Measurements from ENCODE around the gene ACAP3.
"Not testable (repeated sequence)": the region's sequence is repeated elsewhere in the genome, so short reads cannot be mapped to it uniquely, and the experiment has no call there.

ACAP3 gene

DNA sequence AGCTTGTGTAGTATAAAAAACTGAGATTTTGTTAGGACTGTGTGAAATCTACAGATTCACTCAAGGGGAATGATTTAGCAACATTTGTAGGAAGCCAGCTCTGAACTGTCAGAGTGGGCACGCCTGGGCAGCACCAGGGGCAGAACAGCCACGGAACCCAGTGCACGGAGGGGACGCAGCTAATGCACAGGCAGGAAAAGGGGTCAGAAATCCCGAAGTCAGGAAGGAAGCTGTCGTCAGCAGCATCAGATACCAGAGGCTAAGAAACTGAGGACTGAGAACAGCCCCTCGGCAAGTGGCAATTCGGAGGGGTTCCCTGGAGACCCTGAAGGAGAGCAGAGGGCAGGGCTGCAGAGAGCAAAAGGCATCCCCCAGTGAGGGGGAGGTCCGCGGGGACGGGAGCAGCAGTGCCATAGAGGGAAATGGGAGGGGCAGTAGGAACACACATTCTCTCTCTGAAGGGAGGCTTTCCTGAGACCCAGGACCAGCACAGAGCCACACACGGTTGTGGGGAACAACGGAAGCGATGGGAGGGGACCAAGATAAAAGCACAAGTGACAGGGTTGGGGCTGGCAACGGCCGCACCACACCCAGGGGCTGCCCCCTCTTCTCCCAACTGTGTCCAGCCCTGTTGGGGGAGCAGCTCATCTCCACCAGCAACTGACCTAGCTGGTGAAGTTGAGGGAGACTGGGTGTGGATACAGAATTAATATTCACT is 46.7 kb downstream of the ACAP3 start:
- ATAC-seq, result no peak

- ATAC-seq, result no peak
These were observed 47.7 kb downstream of the ACAP3 start for GRCh38 chr1:1259951-1260600.

- ATAC-seq, result no peak
These were observed 48.2 kb downstream of the ACAP3 start for GRCh38 chr1:1259540-1259939.

GRCh38 chr1:1259119-1259488 is 48.6 kb downstream of the ACAP3 start:
- no peak for ATAC-seq

DNA sequence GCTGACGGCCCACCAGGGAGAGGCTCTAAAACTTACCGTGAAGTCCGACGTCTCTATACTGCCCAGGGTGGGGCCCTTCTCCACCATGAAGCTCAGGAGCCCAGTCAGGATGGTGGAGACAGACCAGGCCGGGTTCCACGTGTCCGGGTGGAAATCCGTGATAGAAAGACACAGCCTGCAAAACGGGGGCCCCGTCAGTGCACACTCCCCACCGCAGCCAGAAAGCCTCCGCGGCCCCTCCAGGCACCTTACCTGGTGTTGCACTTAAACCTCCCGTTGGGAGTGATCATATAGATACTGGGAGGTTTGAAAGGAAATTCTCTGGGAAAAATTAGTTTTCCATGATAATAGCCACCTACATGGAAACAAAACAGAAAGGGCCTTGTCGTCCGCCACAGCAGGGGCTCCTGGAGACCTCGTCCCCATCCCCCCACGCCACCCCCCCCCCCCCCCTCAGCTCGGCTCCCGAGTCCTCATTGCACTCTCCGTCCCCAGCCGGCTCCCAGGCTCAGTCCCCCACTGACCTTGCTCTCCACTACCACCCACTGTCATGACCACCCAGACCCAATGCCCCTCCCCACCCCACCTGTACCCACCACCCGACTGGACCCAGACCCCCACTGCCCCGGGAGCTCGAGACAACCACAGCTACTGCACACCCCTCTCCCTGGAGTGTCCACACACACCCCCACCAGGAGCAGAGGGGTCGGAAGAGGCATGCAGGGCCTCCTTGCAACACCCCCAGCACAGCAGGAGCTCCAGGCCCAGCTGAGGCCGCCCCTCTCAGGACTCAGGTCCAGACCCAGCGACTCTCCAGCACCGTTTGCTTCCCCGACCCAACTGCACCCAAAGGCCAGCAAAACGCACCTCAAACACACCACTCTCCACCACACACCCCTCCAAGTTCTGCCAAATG is 50.5 kb downstream of the ACAP3 start:
- no peak for ATAC-seq

DNA sequence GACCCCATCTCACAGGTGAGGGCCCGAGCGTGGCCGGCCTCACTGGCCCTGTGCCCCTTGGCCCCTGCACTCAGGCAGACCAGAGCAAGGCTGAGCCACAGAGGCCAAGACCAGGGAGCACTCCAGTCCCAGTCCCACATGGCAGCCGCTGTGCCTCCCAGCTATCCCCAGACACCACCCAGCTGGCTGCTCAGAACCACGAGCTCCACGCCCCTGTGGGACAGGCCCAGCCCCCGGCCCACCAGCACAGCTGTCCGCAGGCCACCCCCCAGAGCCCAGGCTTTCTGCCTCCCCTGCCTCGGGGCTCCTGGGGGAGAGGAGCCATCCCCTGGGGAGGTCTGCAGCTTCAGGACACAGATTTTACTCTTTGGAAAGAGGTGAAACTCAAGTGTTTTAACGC is 52.1 kb downstream of the ACAP3 start:
- no peak for ATAC-seq

GRCh38 chr1:1255078-1255477 is 52.7 kb downstream of the ACAP3 start:
- ATAC-seq, result no peak

GRCh38 chr1:1254667-1254998 is 53.1 kb downstream of the ACAP3 start:
- no peak for ATAC-seq

DNA sequence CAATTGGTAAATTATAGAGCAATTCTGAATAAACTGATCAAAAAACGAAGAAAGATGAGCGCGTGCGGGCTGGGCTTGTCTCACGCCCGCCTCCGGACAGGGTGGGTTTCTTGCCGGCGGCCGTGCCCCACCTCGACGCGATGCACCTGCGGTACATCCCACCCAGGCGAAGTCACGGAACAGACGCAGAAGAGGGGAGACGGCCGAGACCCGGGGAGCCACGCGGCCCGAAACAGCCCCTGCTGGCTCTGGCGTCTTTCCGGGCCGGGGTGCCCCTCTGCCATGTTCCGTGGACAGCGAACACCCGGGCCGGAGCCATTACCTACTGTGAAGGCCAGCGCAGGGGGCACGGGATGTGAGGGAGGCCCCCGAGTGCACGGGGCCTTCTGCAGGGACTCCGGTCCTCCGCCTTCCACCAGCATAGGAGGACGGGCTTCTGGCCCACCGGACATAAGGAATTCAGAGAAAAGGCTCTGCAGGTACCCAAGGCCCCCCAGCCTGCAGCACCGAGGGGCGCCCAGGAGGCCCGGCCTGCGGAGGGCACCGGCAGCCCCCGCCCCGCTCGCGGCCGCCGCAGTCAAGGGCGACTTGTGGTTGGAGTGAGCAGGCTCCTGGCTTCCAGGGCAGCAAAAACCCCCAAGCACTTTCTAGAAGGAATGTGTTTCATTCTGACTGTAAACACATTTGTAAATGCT is 53.6 kb downstream of the ACAP3 start:
- ATAC-seq, result no peak

- ATAC-seq, result no peak
These were observed 54.4 kb downstream of the ACAP3 start for GRCh38 chr1:1253314-1253713.

- peak; percentile 87 to 89 for ATAC-seq
These were observed 56.9 kb downstream of the ACAP3 start for GRCh38 chr1:1250786-1251284.

- not testable (repeated sequence) for ATAC-seq
These were observed 59.5 kb downstream of the ACAP3 start for GRCh38 chr1:1248009-1248913.

DNA sequence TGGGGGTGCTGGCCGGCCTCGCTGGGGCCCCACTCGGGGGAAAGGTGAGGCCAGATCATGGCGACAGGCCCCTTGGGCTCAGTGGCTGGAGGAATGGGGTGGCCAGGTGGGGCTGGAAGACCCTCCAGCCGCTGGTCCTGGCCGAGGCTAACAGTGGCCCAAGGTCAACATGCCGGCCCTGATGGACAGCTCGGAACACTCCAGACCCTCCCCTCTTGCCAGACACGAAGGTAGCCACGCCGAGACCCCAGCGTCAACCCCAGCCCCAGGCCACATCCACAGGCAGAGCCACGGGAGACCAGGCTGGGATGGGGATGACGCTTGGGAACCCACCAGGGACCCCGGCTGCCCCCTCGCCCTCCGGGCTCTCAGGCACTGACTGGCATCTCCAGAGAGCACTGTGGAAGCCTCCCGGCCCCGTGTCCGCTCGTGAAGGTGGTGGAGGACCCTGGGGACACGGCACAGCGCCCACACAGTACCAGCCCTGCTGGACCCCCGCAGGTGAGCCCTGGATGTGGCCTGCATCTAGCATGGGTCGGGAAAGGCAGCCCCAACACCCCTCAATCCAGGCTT is 60.3 kb downstream of the ACAP3 start:
- no peak for ATAC-seq

GRCh38 chr1:1246577-1247340 is 61.0 kb downstream of the ACAP3 start, which contains the start of gene C1QTNF12:
C1QTNF12 (minus strand) TSS chr1:1246722; CDS start chr1:1246690, 32 bp downstream.
- no peak for ATAC-seq

DNA sequence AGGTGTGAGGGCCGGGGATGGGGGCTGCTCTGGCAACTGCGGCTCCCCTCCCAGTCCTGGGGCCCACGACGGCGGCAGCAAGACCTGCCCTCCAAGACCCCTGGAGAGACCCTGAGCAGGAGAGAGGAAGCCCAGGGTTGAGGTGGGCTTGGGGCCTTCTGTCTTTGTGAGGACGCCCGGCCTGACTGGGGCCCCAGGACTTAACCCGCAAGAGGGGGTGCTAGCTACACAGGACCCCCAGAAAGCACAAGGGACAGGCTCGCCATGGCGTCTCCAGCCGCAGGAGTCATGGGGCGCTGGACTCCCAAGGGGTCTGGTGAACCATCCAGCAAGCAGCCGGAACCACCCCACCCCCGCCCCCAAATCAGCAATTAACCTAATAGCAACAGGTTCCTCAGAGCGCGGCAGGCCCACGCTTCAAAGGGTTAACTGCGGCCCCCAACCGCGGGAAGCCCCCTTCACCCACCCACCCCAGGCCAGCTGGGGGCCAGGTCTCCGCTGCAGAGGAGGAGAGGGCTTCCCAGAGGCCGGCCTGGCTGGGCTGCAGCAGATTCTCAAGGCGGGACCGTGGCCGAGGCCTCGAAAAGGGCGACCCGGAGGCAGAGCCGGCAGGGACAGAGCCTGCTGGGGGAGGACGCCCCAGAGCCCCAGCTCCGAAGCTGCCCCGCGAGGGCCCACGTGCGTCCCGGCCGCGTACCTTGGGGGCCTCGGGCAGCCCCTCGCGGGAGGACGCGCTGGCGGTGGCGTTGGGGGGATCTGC is 61.7 kb downstream of the ACAP3 start:
- ATAC-seq, result no peak

- ATAC-seq, result no peak
These were observed 62.4 kb downstream of the ACAP3 start for GRCh38 chr1:1245178-1245816.

- no peak for ATAC-seq
These were observed 63.4 kb downstream of the ACAP3 start for GRCh38 chr1:1244192-1244811.

- ATAC-seq, result no peak
These were observed 63.9 kb downstream of the ACAP3 start for GRCh38 chr1:1243807-1244191.

GRCh38 chr1:1243266-1243660 is 64.5 kb downstream of the ACAP3 start:
- no peak for ATAC-seq

Measured in activated CD4-positive, CD25-positive, alpha-beta regulatory T cell treated with anti-CD3 and anti-CD28 coated beads, Interleukin-2, amount 50 U/mL, for 24 hours (primary cell).